HG02943 (cell line): ENCODE data around the gene SCN1A.
"Not testable (repeated sequence)": the region's sequence is repeated elsewhere in the genome, so short reads cannot be mapped to it uniquely, and the experiment has no call there.

Source experiments
- ATAC-seq: cut with Tn5 transposase; IDR thresholded peaks from one replicate; pipeline ENCODE4 v1.9.1; 2021; ENCODE audit warnings: mild to moderate bottlenecking, low read depth, moderate library complexity; ENCODE audit not compliant: unreplicated experiment

The SCN1A gene

GRCh38 chr2:166127217-166128155 is at the start of gene SCN1A:
Gene SCN1A (minus strand): TSS chr2:166128020. CDS start chr2:166073621, 54,399 bp downstream.
- ATAC-seq: no peak

- ATAC-seq: no peak
Observed at GRCh38 chr2:166173263-166173662, 45.4 kb upstream of the SCN1A start.

- ATAC-seq: no peak
Observed at GRCh38 chr2:166171216-166171615, 43.4 kb upstream of the SCN1A start.

- no peak for ATAC-seq
Observed at GRCh38 chr2:166170356-166170755, 42.5 kb upstream of the SCN1A start.

GRCh38 chr2:166167449-166167848 is 39.6 kb upstream of the SCN1A start:
- ATAC-seq: no peak

GRCh38 chr2:166163775-166164174 is 36.0 kb upstream of the SCN1A start:
- no peak for ATAC-seq

GRCh38 chr2:166158546-166158945 is 30.7 kb upstream of the SCN1A start:
- ATAC-seq: no peak

GRCh38 chr2:166157578-166157977 is 29.8 kb upstream of the SCN1A start:
- ATAC-seq: no peak

GRCh38 chr2:166156985-166157490 is 29.2 kb upstream of the SCN1A start:
- ATAC-seq: no peak

- no peak for ATAC-seq
Observed at GRCh38 chr2:166155589-166155988, 27.8 kb upstream of the SCN1A start.

GRCh38 chr2:166154685-166155338 is 27.0 kb upstream of the SCN1A start:
- ATAC-seq: no peak

GRCh38 chr2:166152064-166152463 is 24.2 kb upstream of the SCN1A start:
- ATAC-seq: no peak

- no peak for ATAC-seq
Observed at GRCh38 chr2:166148500-166149400, 20.9 kb upstream of the SCN1A start.

GRCh38 chr2:166147883-166148282 is 20.1 kb upstream of the SCN1A start:
- ATAC-seq: no peak

GRCh38 chr2:166144071-166144470 is 16.3 kb upstream of the SCN1A start:
- no peak for ATAC-seq

- no peak for ATAC-seq
Observed at GRCh38 chr2:166140932-166141331, 13.1 kb upstream of the SCN1A start.

GRCh38 chr2:166140475-166140874 is 12.7 kb upstream of the SCN1A start:
- ATAC-seq: no peak

GRCh38 chr2:166139479-166139878 is 11.7 kb upstream of the SCN1A start:
- not testable (repeated sequence) for ATAC-seq

GRCh38 chr2:166138667-166139066 is 10.8 kb upstream of the SCN1A start:
- ATAC-seq: no peak

GRCh38 chr2:166138144-166138543 is 10.3 kb upstream of the SCN1A start:
- ATAC-seq: no peak
